Mesenchymal stem cell (in vitro differentiated cells and primary cell): ENCODE data around the gene KRTAP12-3. TPM values are rescaled to one million over a fixed set of nuclear protein-coding genes. Genes with fewer than 3 reads are reported as not detected.
"Not testable (repeated sequence)": the region's sequence is repeated elsewhere in the genome, so short reads cannot be mapped to it uniquely, and the experiment has no call there.

Source experiments
- DNase-seq: peaks from one replicate; pipeline ENCODE4 v3.0.0-alpha.2; 2013
- H2AFZ ChIP-seq: one replicate; pipeline ENCODE4 v1.6.1; 2013; ENCODE audit warnings: low read depth, mild to moderate bottlenecking, control low read depth, inconsistent platforms, low read length, moderate library complexity
- H2AK5ac ChIP-seq: 2 replicates; pipeline ENCODE4 v1.6.1; 2013; ENCODE audit warnings: low read length, moderate library complexity, mild to moderate bottlenecking, inconsistent platforms; ENCODE audit not compliant: severe bottlenecking
- H2BK120ac ChIP-seq: one replicate; pipeline ENCODE4 v1.6.1; 2013; ENCODE audit warnings: low read depth, mild to moderate bottlenecking, inconsistent platforms, low read length, moderate library complexity
- H2BK12ac ChIP-seq, 2 experiments: one replicate each; pipeline ENCODE4 v1.6.1; 2013; ENCODE audit warnings: inconsistent platforms in 2 of 2, low read length in 2 of 2, mild to moderate bottlenecking in 2 of 2, moderate library complexity in 2 of 2, control low read depth in 1 of 2
- H2BK15ac ChIP-seq: one replicate; pipeline ENCODE4 v1.6.1; 2013; ENCODE audit warnings: mild to moderate bottlenecking, low read depth, inconsistent platforms; ENCODE audit not compliant: poor library complexity, severe bottlenecking
- H2BK5ac ChIP-seq: 2 replicates; pipeline ENCODE4 v1.6.1; 2013; ENCODE audit warnings: low read depth, mild to moderate bottlenecking, low read length, control low read depth, inconsistent platforms; ENCODE audit not compliant: poor library complexity, severe bottlenecking
- H3K14ac ChIP-seq, 2 experiments: one replicate each; pipeline ENCODE4 v1.6.1; 2013; ENCODE audit warnings: inconsistent platforms in 2 of 2, low read length in 2 of 2, control low read depth in 1 of 2, mild to moderate bottlenecking in 1 of 2, moderate library complexity in 1 of 2
- H3K18ac ChIP-seq, 2 experiments: one replicate each; pipeline ENCODE4 v1.6.1; 2013; ENCODE audit warnings: inconsistent platforms in 2 of 2, low read length in 2 of 2, control low read depth in 1 of 2, low read depth in 1 of 2, mild to moderate bottlenecking in 1 of 2
- H3K23ac ChIP-seq, 2 experiments: one replicate each; pipeline ENCODE4 v1.6.1; 2013; ENCODE audit warnings: inconsistent platforms in 2 of 2, low read length in 2 of 2, mild to moderate bottlenecking in 2 of 2, moderate library complexity in 2 of 2, control low read depth in 1 of 2
- H3K27ac ChIP-seq: 2 replicates; pipeline ENCODE4 v1.5.1; 2013; ENCODE audit warnings: mild to moderate bottlenecking, moderate library complexity, low read length, control low read depth, inconsistent platforms; ENCODE audit not compliant: poor library complexity, severe bottlenecking
- H3K27me3 ChIP-seq, 2 experiments: 2 replicates each; pipeline versions ENCODE4 v1.6.1 to v1.7.0; 2013; ENCODE audit warnings: low read length in 2 of 2, mild to moderate bottlenecking in 2 of 2, moderate library complexity in 2 of 2, control low read depth in 1 of 2, inconsistent platforms in 1 of 2; ENCODE audit not compliant: control insufficient read depth in 1 of 2, insufficient read depth in 1 of 2
- H3K36me3 ChIP-seq, 2 experiments: 2 replicates each; pipeline versions ENCODE4 v1.6.1 to v1.7.0; 2013; ENCODE audit warnings: low read length in 2 of 2, control low read depth in 1 of 2, inconsistent platforms in 1 of 2, low read depth in 1 of 2, mild to moderate bottlenecking in 1 of 2; ENCODE audit not compliant: insufficient read depth in 2 of 2, control insufficient read depth in 1 of 2
- H3K4ac ChIP-seq, 2 experiments: one replicate each; pipeline ENCODE4 v1.6.1; 2013; ENCODE audit warnings: inconsistent platforms in 2 of 2, low read length in 2 of 2, mild to moderate bottlenecking in 2 of 2, moderate library complexity in 2 of 2, control low read depth in 1 of 2, low read depth in 1 of 2
- H3K4me1 ChIP-seq: 2 replicates; pipeline ENCODE4 v1.6.1; 2013; ENCODE audit warnings: low read depth, low read length, control low read depth; ENCODE audit not compliant: control insufficient read depth, insufficient read depth
- H3K4me2 ChIP-seq: 2 replicates; pipeline ENCODE4 v1.6.1; 2013; ENCODE audit warnings: low read length, mild to moderate bottlenecking, inconsistent platforms; ENCODE audit not compliant: poor library complexity, severe bottlenecking
- H3K4me3 ChIP-seq, 2 experiments: 2 replicates each; pipeline versions ENCODE4 v1.5.1 to v1.7.0; 2013; ENCODE audit warnings: low read length in 2 of 2, mild to moderate bottlenecking in 2 of 2, control low read depth in 1 of 2, low read depth in 1 of 2; ENCODE audit not compliant: insufficient read depth in 1 of 2
- H3K79me1 ChIP-seq: replicated peaks from 2 replicates; pipeline ENCODE4 v1.6.1; 2013; ENCODE audit warnings: mild to moderate bottlenecking, control low read depth, low read length, inconsistent platforms; ENCODE audit not compliant: poor library complexity, severe bottlenecking
- H3K9ac ChIP-seq: 2 replicates; pipeline ENCODE4 v1.7.0; 2013; ENCODE audit warnings: mild to moderate bottlenecking, low read length, moderate library complexity
- H3K9me3 ChIP-seq: 2 replicates; pipeline ENCODE4 v1.7.0; 2013; ENCODE audit warnings: mild to moderate bottlenecking, low read length; ENCODE audit not compliant: control insufficient read depth
- H4K8ac ChIP-seq: one replicate; pipeline ENCODE4 v1.6.1; 2013; ENCODE audit warnings: inconsistent platforms, mild to moderate bottlenecking, low read length, moderate library complexity
- H4K91ac ChIP-seq: one replicate; pipeline ENCODE4 v1.6.1; 2013; ENCODE audit warnings: mild to moderate bottlenecking, low read length, inconsistent platforms
- WGBS: methylation state at CpG from one replicate; pipeline ENCODE4 v1.1.7; 2013; ENCODE audit warnings: mixed read lengths; 5-methylcytosine and 5-hydroxymethylcytosine counted together
- polyA plus RNA-seq, 2 experiments: library from polyadenylated mRNA; stranded (reverse); fragments of 200-250 nt; gene quantifications; one replicate each; pipeline ENCODE4 v1.2.3, GENCODE V29; 2013

KRTAP12-3 gene
- not detected for polyA plus RNA-seq (2013, experiment 1 of 2)
- polyA plus RNA-seq (2013, experiment 2 of 2): not detected

- H2BK15ac ChIP-seq: no peak within 1 kb of the TSS
- no peak within 1 kb of the TSS for H3K27ac ChIP-seq
- WGBS: 71% methylated on average over 26 of the region's 26 CpGs
- H4K91ac ChIP-seq: peak within 1 kb of the TSS; percentile 1
- no peak within 1 kb of the TSS for H2BK5ac ChIP-seq
- H3K79me1 ChIP-seq: no peaks in the 10 kb centered on the region
- H3K9me3 ChIP-seq: peaks cover 14% of the 10 kb centered on the region
- H3K36me3 ChIP-seq: no peaks in the 10 kb centered on the region
- no peak within 1 kb of the TSS for H2AK5ac ChIP-seq
- H3K27me3 ChIP-seq: no peaks in the 10 kb centered on the region
- no peak within 1 kb of the TSS for H4K8ac ChIP-seq
- H3K4me1 ChIP-seq: peaks cover 2% of the 10 kb centered on the region
- no peak within 1 kb of the TSS for H3K4me2 ChIP-seq
- H3K23ac ChIP-seq: no peak within 1 kb of the TSS
- H3K4ac ChIP-seq: no peak within 1 kb of the TSS
- no peak within 1 kb of the TSS for H3K14ac ChIP-seq
- no peak within 1 kb of the TSS for H3K18ac ChIP-seq
- no peak within 1 kb of the TSS for H2AFZ ChIP-seq
- no peak within 1 kb of the TSS for H2BK12ac ChIP-seq
- DNase-seq: peak; percentile 32
- no peak within 1 kb of the TSS for H3K4me3 ChIP-seq
- H3K9ac ChIP-seq: no peak within 1 kb of the TSS
- H2BK120ac ChIP-seq: no peak within 1 kb of the TSS
These were observed at the start of gene KRTAP12-3 for GRCh38 chr21:44657635-44658540. KRTAP12-3 (plus strand) TSS chr21:44657932; CDS start chr21:44657980, 48 bp downstream.

DNA sequence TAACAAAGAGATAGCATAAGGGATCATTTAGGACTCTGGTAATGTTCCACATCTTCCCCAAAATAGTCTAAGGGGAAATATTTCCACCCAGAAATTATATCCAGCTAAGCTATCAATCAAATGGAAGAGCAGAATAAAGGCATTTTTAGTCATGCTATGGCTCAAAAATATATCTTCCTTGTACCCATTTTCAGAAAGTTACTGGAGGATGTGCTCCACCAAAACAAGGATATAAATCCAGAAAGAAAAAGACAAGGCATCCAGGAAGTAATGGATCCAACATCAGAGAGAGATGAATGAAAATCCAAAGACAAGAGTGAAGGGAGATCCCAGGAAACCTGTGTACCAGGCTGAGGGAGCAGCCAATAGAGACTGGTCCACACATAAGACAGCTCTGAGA, 48.5 kb upstream of the KRTAP12-3 start:
- Histone ChIP-seq H3K9me3 (peaks cover 28% of the 10 kb centered on the region), H3K18ac (no peak overlapping the region), H3K9ac (no peak overlapping the region), H3K36me3 (no peaks in the 10 kb centered on the region), H4K91ac (no peak overlapping the region), H2AK5ac (no peak overlapping the region), H3K27ac (no peak overlapping the region), H3K4me3 (no peak overlapping the region), H2BK5ac (no peak overlapping the region), H3K79me1 (no peaks in the 10 kb centered on the region), H3K4me2 (no peak overlapping the region), H2BK12ac (no peak overlapping the region), H3K4me1 (no peaks in the 10 kb centered on the region), H3K27me3 (no peaks in the 10 kb centered on the region), H2BK15ac (no peak overlapping the region), H3K4ac (no peak overlapping the region), H2AFZ (no peak overlapping the region), H3K14ac (no peak overlapping the region), H2BK120ac (no peak overlapping the region), H4K8ac (no peak overlapping the region), H3K23ac (no peak overlapping the region)
- no peak for DNase-seq

DNA sequence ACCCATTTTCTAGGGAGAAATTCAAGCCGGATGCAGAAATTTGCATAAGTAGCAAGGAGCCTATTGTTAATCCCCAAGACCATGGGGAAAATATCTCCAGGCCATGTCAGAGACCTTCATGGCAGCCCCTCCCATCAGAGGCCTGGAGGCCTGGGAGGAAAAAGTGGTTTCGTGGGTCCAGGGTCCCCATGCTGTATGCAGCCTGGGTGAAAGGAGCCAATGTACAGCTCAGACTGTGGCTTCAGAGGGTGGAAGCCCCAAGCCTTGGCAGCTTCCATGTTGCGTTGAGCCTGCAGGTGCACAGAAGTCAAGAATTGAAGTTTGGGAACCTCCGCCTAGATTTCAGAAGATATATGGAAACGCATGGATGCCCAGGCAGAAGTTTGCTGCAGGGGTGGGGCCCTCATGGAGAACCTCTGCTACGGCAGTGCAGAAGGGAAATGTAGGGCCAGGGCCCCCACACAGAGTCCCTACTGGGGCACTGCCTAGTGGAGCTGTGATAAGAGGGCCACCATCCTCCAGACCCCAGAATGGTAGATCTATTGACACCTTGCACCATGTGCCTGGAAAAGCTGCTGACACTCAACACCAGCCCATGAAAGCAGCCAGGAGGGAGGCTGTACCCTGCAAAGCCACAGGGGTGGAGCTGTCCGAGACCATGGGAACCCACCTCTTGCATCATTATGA, 47.4 kb upstream of the KRTAP12-3 start:
- H3K79me1 ChIP-seq, H4K91ac ChIP-seq, H2BK5ac ChIP-seq, H3K4me3 ChIP-seq, H3K23ac ChIP-seq, H3K18ac ChIP-seq, H3K4ac ChIP-seq, H2BK12ac ChIP-seq, H3K4me1 ChIP-seq, H4K8ac ChIP-seq, H2BK15ac ChIP-seq, H3K14ac ChIP-seq, H3K9ac ChIP-seq, DNase-seq, H2AFZ ChIP-seq, H3K27me3 ChIP-seq, H3K27ac ChIP-seq, H3K36me3 ChIP-seq, H2BK120ac ChIP-seq, H3K4me2 ChIP-seq, H2AK5ac ChIP-seq: not testable (repeated sequence)
- H3K9me3 ChIP-seq: peaks cover 28% of the 10 kb centered on the region
- 82% methylated on average over 7 of the region's 7 CpGs for WGBS

- H3K4ac ChIP-seq: no peak overlapping the region
- H2BK120ac ChIP-seq: no peak overlapping the region
- H4K91ac ChIP-seq: peak overlapping the region; percentile 20
- H2AFZ ChIP-seq: no peak overlapping the region
- H2AK5ac ChIP-seq: no peak overlapping the region
- H3K9me3 ChIP-seq: peaks cover 25% of the 10 kb centered on the region
- no peaks in the 10 kb centered on the region for H3K36me3 ChIP-seq
- H3K27ac ChIP-seq: no peak overlapping the region
- H4K8ac ChIP-seq: no peak overlapping the region
- no peak for DNase-seq
- H3K18ac ChIP-seq: no peak overlapping the region
- no peak overlapping the region for H2BK15ac ChIP-seq
- H3K9ac ChIP-seq: no peak overlapping the region
- H3K4me3 ChIP-seq: no peak overlapping the region
- H3K23ac ChIP-seq: no peak overlapping the region
- 91% methylated on average over 3 of the region's 4 CpGs for WGBS
- no peak overlapping the region for H3K4me2 ChIP-seq
- H3K27me3 ChIP-seq: no peaks in the 10 kb centered on the region
- H2BK5ac ChIP-seq: no peak overlapping the region
- H2BK12ac ChIP-seq: no peak overlapping the region
- no peaks in the 10 kb centered on the region for H3K79me1 ChIP-seq
- no peak overlapping the region for H3K14ac ChIP-seq
- H3K4me1 ChIP-seq: no peaks in the 10 kb centered on the region
These were observed 46.2 kb upstream of the KRTAP12-3 start for GRCh38 chr21:44611551-44611950.
